Ecto neural progenitor cell (in vitro differentiated cells): ENCODE data around the gene SLC25A15.
"Not testable (repeated sequence)": the region's sequence is repeated elsewhere in the genome, so short reads cannot be mapped to it uniquely, and the experiment has no call there.

Source experiments
- DNase-seq: peaks from one replicate; pipeline ENCODE4 v3.0.0-alpha.2; 2018; ENCODE audit warnings: low spot score

SLC25A15 gene

GRCh38 chr13:40781717-40782116, 7.7 kb upstream of the SLC25A15 start:
- DNase-seq, result no peak

DNA sequence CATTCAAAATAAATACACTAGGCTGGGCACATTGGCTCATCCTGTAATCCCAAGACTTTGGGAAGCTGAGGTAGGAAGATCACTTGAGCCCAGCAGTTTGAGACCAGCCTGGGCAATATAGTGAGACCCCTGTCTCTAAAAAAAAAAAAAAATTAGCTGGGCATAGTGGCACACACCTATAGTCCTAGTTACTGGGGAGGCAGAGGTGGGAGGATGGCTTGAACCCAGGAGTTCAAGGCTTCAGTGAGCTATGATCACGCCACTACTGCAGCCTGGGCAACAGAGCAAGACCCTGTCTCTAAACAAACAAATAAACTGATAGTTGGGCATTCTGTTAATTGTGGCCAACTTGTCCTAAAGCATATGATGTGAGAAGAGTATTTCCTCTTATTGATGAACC, 6.4 kb upstream of the SLC25A15 start:
- DNase-seq, result not testable (repeated sequence)

DNA sequence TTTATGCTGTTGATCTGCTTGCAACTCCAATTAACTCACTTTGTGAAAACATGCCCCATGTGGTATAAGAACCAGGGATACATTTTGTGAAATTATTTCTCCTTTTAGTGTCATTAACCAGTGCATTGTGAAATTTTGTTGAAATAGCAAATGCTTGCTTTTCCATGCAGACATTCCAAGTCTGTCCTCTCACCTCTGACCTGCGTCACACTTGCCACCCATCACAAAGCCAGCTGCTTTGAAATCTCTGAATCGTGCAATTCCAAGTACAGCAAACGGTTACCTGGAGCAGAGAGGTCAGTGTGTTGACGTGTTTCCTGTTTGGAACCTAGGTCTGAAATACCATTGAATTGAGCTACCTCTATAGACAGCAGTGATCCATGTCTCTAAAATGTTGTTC, 4.9 kb upstream of the SLC25A15 start:
- no peak for DNase-seq

- no peak for DNase-seq
Observed at GRCh38 chr13:40786568-40786996, 2.8 kb upstream of the SLC25A15 start.

DNA sequence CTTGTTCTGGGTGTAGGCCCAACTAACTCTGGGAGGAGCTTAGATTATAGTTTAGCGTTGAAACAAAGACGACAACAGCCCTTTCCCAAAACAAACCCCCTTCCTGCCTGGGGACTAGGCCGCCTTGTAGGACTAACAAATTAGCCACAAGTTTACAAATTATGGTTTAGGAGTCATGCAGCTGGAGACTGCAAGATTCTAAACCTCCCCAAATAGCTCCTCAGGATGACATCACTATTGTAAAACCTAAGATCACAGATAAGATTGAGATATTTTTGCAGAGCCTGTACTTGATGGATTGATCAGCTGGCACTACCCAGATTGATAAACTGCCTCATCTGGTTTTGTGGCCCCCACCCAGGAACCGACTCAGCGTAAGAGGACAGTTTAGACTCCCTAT, 2.3 kb upstream of the SLC25A15 start:
- DNase-seq, result no peak

- DNase-seq, result not testable (repeated sequence)
Observed at GRCh38 chr13:40788540-40789274, 704 bp upstream of the SLC25A15 start.

- no peak for DNase-seq
Observed at GRCh38 chr13:40790154-40790616, 774 bp downstream of the SLC25A15 start.

DNA sequence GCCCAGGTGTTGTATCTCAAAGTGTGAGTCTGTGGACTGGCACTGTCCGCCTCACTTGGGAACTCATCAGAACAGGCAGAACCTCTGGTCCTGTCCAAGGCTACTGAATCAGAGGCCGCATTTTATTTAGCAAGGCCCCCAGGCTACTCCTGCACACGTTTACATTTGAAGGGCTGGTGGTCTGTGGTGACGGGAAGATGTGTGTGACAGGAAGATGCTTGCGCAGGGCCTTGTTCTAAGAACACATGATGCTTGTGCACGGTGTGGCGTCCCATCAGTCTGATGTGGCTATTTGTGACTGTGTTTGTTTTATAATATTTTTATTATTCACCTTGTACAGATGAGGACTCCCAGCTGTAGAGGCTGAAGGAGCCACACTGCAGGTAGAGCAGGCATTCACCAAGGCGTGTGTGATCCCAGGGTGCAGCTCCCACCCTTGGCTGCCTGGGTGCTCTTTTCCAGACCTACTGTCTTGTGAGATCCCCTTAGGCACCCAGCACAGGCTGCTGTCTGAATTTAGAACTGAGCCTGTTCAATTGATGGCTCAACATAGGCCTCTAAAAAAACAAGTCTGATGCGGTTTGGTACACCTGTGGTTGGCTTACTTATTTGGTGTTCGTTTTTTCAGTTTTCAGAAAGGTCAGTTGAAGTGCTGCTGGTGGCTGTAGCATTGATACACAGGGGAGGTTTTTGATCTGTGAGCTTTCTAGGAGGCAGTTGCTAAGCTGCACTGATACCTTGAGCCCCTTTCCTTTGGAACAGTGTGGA, 3.1 kb downstream of the SLC25A15 start:
- no peak for DNase-seq

- no peak for DNase-seq
Observed at GRCh38 chr13:40793339-40793738, 3.9 kb downstream of the SLC25A15 start.

DNA sequence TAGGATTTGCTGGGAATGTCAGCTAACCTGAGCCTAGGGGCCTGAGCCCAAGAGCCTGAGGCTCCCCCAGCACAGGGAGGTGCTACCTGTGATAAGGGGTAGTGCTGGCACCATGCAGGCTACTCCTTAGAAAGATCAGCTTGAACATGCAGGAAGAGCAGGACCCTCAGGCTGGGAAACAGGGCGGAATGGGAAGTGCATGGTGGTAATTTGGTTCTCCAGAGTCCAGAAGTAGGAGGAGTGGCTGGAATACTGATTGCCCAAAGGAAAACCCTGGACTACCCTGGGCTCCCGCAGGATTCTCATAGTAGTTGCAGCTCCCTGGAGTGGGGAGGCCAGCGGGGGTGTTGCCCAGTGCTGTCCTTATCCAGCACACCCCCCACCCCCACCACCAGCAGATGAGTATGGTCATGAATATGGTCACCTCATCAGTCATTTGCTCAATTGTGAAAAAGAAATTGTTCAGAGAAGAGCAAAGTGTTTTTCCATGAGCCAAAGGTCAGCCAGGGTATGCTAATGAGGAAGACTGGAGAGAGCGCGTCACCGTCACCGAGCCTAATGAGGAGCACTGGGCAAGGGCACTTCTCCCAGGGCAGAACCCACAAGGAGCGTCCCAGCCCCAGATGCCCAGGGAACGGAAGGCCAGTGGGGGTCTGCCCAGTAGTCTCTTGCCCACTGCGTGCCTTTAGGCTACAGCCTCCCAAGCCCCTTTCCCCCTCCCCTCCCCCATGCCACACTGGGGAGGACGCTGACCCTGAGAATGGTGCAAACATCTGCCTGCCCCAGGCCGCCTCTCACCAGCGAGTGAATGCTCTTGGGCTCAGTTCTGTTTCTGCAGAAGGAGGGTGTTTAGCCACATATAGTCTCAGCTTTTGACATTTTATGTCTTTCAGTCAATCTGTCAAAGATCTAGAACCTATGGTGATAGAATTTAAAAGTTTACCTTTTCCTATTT, 5.3 kb downstream of the SLC25A15 start:
- DNase-seq, result no peak

DNA sequence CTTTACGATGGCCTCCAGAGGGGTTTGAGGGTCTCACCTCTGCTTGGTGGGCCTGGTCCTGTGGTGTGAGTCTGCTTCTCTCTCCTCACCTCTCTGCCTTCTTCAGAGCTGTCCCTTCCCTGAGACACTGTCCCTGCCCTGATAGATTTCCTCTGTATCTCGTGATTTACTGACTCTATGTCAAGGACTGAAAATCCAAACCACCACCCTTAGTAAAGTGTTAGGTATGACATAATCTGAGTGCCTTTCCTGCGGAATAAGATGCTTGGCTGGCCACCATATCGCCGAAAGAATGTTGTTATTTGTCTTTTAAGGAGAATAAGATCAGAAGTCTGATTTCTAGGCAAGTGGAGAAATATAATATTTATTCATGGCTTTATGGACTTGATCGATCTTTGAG, 7.2 kb downstream of the SLC25A15 start:
- DNase-seq, result no peak

- DNase-seq, result no peak
Observed at GRCh38 chr13:40798380-40798779, 9.0 kb downstream of the SLC25A15 start.

GRCh38 chr13:40799508-40799907, 10.1 kb downstream of the SLC25A15 start:
- no peak for DNase-seq

DNA sequence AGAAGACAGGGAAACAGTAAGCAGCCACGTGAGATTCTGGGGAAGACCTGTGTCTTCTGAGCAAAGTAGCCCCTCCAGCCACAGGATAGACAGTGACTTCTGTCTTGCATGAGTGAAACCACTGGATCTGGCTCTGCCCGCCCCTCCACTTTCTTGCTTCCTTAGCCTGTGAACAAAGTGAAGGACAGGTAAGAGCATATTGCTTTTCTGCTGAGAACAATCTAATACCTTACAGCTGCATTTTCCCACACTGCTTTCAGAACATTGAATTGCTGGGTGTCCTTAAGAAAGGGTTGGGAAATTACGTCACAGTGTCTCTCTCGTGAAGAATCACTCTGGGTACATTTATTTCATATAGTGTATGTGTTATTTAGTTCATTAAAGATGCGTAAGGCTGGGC, 11.1 kb downstream of the SLC25A15 start:
- no peak for DNase-seq

DNA sequence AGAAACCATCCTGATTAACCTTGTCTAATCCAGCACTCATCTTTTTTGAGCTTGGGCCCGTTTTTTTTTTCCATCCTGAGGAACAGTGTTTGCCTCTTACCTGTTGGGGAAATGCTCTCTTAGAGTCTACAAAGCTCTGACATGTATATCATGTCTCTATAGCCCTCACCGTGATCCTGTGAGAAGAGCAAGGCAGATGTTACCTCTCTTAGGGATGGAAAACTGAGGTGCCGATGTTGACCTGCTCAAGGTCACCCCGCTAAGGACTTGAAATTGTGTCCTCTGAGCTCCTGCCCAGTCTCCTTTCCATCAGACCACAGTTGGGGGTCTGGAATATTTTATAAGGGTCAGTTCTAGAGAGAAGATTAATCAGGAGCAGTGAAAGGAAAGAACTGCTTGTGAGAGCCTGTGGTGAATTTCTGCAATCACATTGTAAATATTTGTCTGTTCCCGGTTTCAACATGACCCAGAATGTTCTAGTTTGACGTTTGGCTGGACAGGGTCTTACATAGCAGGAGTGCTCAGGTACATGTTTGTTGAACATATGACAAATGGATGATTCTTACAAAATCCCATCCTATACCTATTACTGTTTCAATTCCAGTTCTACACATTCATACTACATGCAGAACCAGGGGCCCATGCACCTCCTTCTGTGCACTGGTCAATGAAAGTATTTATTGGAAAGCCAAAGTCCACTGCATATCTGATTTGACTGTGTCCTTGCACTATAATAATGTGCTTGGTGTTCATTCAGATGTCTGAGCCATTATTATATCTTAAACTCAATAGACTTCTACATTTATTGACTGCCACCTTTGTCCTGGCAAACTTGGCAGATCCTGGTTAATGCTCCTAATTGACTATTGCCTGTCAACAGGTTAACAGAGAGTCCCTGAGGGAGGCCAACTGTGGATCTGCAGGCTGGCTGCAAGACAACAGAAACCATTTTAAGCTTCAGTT, 12.1 kb downstream of the SLC25A15 start:
- DNase-seq, result no peak

GRCh38 chr13:40803316-40803715, 13.9 kb downstream of the SLC25A15 start:
- no peak for DNase-seq

GRCh38 chr13:40806241-40806640, 16.8 kb downstream of the SLC25A15 start:
- DNase-seq, result no peak

- no peak for DNase-seq
Observed at GRCh38 chr13:40809471-40809870, 20.1 kb downstream of the SLC25A15 start.

- no peak for DNase-seq
Observed at GRCh38 chr13:40812102-40812501, 22.7 kb downstream of the SLC25A15 start.

- no peak for DNase-seq
Observed at GRCh38 chr13:40812724-40813445, 23.5 kb downstream of the SLC25A15 start.
